ENCODE results near the gene BANF2.

Gene BANF2

DNA sequence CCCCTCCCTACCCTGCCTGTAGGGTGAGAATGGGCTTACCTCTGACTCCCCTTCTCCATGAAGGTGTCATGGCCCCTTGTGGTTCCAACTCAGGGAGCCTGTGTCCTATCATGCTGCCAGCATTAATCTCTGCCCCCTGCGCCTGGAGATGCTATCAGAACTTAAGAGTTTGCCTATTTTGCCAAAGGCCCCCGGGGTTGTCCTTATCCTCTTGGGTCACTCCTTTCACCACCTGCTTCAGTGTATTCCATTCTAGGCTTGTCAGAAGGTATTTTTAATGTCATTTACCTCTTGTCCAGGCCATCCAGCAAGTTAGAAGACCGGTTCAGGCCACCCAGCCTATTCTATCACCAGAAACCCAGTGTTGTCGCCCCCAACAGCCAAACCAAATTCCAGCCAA, 28.2 kb upstream of the BANF2 start:
- DNase-seq (ENCODE audit: low read depth) = no peak
- H3K4me3 ChIP-seq (ENCODE audit: low read depth, low read length) = no peak overlapping the region
- TF ChIP-seq, protein P1, sequence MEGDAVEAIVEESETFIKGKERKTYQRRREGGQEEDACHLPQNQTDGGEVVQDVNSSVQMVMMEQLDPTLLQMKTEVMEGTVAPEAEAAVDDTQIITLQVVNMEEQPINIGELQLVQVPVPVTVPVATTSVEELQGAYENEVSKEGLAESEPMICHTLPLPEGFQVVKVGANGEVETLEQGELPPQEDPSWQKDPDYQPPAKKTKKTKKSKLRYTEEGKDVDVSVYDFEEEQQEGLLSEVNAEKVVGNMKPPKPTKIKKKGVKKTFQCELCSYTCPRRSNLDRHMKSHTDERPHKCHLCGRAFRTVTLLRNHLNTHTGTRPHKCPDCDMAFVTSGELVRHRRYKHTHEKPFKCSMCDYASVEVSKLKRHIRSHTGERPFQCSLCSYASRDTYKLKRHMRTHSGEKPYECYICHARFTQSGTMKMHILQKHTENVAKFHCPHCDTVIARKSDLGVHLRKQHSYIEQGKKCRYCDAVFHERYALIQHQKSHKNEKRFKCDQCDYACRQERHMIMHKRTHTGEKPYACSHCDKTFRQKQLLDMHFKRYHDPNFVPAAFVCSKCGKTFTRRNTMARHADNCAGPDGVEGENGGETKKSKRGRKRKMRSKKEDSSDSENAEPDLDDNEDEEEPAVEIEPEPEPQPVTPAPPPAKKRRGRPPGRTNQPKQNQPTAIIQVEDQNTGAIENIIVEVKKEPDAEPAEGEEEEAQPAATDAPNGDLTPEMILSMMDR (conservative IDR thresholded peaks at IDR 0.05; ENCODE audit: low read depth, low read length) = no peak

DNA sequence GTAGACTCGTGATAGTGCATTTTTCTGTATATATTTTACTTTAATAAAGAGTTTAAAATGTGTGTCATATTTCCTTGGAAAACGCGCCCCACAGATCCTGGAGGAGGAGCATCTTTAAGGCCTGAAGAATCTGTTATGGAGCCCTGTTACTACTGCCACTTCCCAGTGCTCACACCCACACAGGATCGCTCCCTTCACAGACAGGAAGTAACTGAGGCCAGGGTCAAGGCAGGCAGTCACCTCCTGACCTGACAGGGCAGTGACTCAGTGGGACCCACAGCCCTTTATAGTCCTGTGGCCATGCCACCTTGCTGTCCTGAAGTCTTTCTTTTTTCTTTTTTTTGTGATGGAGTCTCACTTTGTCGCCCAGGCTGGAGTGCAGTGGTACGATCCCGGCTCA, 26.7 kb upstream of the BANF2 start:
- DNase-seq (ENCODE audit: low read depth) = no peak
- TF ChIP-seq, protein P1 (conservative IDR thresholded peaks at IDR 0.05; ENCODE audit: low read depth, low read length) = no peak
- no peak overlapping the region for H3K4me3 ChIP-seq (ENCODE audit: low read depth, low read length)

DNA sequence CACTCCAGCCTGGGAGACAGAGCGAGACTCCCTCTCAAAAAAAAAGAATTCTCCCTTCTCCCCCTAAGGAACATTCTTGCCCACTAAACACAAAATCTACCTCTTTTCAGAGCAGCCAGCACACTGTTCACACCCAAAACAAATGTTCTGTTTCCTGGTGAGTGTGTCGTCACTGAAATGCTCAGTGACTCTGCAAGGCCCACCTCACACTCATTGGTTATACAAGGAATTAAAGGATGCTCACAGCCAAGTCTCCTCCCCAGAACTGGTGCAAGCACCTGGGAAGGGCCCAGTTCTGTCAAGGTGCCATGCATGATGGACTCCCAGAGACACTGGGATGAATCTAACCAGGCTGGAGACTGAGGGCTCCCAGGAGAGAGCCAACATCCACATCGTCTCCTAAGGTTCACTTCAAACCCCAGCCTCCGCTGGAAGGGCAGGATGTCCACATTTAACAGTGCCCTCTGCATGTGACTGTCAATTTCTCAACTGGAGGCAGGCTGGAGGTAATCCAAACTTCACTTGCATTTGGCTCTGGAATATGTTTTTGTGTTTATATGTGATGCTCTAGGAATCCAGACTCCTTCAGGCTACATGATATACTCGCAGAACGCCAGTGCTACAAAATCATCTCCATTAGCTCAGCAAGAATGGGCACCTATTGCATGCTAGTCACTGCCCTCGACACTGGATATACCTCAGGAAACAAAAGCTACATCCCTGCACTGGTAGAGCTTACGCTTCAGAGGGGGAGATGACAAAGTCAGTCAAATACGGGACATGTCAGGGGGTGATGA, 24.8 kb upstream of the BANF2 start:
- TF ChIP-seq, protein P1 (conservative IDR thresholded peaks at IDR 0.05; ENCODE audit: low read depth, low read length) = no peak
- no peak overlapping the region for H3K4me3 ChIP-seq (ENCODE audit: low read depth, low read length)
- DNase-seq (ENCODE audit: low read depth) = peak; percentile 71

DNA sequence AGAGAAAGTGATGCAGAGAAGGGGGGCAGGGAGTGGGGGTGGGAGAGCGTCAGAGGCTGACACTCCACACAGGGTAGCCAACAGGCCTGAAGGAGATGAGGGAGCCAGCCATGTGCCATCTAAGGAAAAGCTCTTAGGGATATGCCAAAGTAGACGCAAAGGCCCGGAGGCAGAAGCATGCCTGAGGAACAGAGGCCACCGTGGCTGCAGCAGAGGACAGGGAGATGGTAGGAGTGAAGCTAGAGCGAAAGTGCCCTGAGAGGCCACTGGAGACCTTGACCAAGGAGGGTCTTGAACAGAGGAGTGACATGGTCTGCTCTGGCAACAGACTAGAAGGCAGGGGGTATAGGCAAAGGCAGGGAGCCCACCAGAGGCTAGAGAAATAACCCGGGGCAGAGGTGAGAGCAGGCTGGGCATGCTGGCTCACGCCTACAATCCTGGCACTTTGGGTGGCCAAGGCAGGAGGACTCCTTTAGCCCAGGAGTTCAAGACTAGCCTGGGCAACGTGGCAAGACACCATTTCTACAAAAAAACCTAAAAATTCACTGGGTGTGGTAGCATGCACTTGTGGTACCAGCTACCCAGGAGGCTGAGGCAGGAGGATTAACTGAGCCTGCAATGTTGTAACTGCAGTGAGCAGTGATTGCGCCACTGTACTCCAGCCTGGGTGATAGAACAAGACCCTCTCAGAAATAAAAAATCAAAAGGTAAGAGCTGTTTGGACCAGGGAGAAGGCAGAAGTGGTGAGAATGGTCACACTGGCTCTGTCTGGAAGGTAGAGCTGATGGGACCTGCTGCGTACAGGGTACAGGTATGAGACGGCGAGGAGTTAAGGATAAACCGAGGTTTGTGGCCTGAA, 24.0 kb upstream of the BANF2 start:
- TF ChIP-seq, protein P1 (conservative IDR thresholded peaks at IDR 0.05; ENCODE audit: low read depth, low read length) = no peak
- H3K4me3 ChIP-seq (ENCODE audit: low read depth, low read length) = no peak overlapping the region
- DNase-seq (ENCODE audit: low read depth) = no peak

DNA sequence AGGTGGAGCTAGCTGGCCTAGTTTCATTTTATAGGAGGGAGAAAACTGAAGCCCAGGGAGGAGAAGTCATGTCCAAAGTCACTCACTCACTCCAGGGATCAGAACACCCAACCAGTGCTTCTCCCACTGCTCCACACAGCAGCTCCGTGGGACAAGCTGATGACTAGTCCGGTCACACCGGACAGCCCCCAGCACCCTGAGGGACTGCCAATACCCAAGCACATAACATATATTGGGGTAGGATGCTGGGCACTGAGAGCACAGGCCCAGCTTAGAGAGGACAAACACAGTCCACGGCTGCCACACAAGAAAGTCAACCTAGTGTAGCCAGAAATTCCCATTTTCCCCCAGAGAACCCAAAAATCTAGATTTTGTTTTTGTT, 23.4 kb upstream of the BANF2 start:
- TF ChIP-seq, protein P1 (conservative IDR thresholded peaks at IDR 0.05; ENCODE audit: low read depth, low read length) = no peak
- no peak overlapping the region for H3K4me3 ChIP-seq (ENCODE audit: low read depth, low read length)
- no peak for DNase-seq (ENCODE audit: low read depth)

DNA sequence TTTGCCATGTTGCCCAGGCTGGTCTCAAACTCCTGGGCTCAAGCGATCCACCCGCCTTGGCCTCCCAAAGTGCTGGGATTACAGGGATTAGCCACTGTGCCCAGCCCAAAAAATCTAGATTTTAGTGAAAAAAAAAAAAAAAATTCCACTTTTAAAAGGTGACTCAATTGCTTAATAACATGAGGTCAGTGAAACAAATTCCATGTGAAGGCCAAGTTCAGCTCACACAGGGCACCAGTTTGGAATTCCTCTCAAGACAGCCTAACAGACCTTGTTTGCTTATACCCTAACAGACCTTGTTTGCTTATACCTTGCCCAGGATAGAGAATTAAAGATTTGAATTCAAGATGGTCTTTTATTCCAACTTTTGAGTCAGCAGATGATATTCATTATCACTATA, 22.8 kb upstream of the BANF2 start:
- no peak overlapping the region for H3K4me3 ChIP-seq (ENCODE audit: low read depth, low read length)
- TF ChIP-seq, protein P1 (conservative IDR thresholded peaks at IDR 0.05; ENCODE audit: low read depth, low read length) = no peak
- peak; percentile 60 for DNase-seq (ENCODE audit: low read depth)

Measured in choroid plexus epithelial cell (primary cell).